Measurements from ENCODE around the gene STAG1.

- no peak for TF ChIP-seq CTCF (conservative IDR thresholded peaks at IDR 0.05; ENCODE audit: low read length)
- TF ChIP-seq EZH2phosphoT487 (IDR thresholded peaks at IDR 0.05; ENCODE audit: borderline replicate concordance), result no peak
Observed at GRCh38 chr3:136380530-136380929, 371.6 kb downstream of the STAG1 start.

Measured in Loucy (cell line).